Measurements from ENCODE around the gene PRPS1. TPM values are rescaled to one million over a fixed set of nuclear protein-coding genes. Genes with fewer than 3 reads are reported as not detected.

PRPS1 gene
- total RNA-seq: 10 to 100 TPM; 25.5 to 50.0 TPM

DNA sequence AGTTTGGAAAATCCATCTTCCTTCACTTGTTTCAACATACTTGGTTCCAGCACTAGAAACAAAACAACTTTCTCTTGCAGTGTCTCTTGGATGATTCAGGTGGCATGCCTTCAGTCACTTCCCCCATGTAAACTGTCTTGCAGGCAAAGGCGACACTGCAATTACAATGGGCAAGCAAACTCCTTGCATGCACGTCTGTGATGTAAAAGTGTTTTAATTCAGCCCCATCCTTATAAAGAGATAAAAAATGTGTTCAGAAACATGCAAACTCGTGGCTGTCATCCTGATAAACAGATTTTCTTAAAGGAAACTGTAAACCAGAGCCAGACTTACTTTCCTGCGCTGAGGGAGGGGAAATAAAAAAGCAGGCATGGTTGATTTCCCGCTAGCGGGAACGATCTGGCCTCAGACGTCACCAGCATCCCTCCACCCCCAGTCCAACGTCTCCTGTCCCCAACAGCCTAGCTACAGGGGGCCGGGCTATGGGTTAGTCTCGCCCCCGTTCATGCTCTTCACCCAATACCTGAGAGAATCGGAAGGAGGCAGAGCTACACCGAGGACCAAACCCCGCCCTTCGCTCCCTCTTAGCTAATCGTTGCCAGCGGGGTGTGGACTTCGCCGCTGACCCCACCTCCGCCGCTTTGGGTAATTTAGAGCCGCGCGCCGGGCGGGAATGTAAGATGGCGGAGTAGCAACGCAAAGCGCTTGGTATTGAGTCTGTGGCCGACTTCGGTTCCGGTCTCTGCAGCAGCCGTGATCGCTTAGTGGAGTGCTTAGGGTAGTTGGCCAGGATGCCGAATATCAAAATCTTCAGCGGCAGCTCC lies at the start of gene PRPS1:
TSS of gene PRPS1 (plus strand) at position 673 of the 824 bp plus-strand sequence. CDS start at position 792, 119 bp downstream.

Other genes starting within 250 kb of the PRPS1 start
- gene FRMPD3, start 178.9 kb upstream of the PRPS1 start, total RNA-seq: under 1 TPM in 1 of 2 donors, not detected in 1; under 0.01 TPM
- gene TSC22D3, start 147.3 kb downstream of the PRPS1 start, total RNA-seq: 10 to 100 TPM; 29.0 to 37.9 TPM
- gene NCBP2L, start 149.2 kb downstream of the PRPS1 start, total RNA-seq: not detected
- 10 to 100 TPM in 1 of 2 donors, 1 to 10 TPM in 1; 4.5 to 16.0 TPM for gene MID2, start 197.4 kb downstream of the PRPS1 start, total RNA-seq